HEK293 (cell line): Measurements from ENCODE around the gene C1D.

Source experiments
- CTCF ChIA-PET: fragments of 350-600 bp; formaldehyde crosslinking; extraction: SDS; loops from one replicate; lab custom pipeline; 2021; ENCODE audit warnings: antibody characterized with exemption; lab: Yijun Ruan, JAX
- POLR2A ChIA-PET: fragments of 300-600 bp; formaldehyde crosslinking; extraction: SDS; loops from one replicate; lab custom pipeline; 2020; ENCODE audit warnings: antibody characterized with exemption, inconsistent platforms; lab: Yijun Ruan, JAX
- H3K27ac ChIP-seq: fragments of 200-500 bp; sonication (Bioruptor generic); 2 replicates; pipeline ENCODE4 v1.5.1; 2014; ENCODE audit warnings: low read depth, low read length, control low read depth, inconsistent platforms; ENCODE audit errors: extremely low read depth
- H3K36me3 ChIP-seq, 2 experiments: fragments of 200-500 bp in 1 of 2; sonication (Bioruptor generic) in 1 of 2; 1 replicate in 1 of 2; 2 replicates in 1 of 2; pipeline ENCODE4 v1.5.1; 2014 to 2017; ENCODE audit warnings: inconsistent platforms in 2 of 2, low read length in 2 of 2; ENCODE audit not compliant: control insufficient read depth in 2 of 2, insufficient read depth in 1 of 2
- H3K4me1 ChIP-seq: fragments of 200-500 bp; sonication (Bioruptor generic); 2 replicates; pipeline ENCODE4 v1.5.1; 2014; ENCODE audit warnings: mild to moderate bottlenecking, low read length, inconsistent platforms; ENCODE audit not compliant: control insufficient read depth, insufficient read depth
- H3K4me3 ChIP-seq: 2 replicates; pipeline ENCODE4 v1.5.1; 2011; ENCODE audit warnings: low read depth, mild to moderate bottlenecking, control low read depth, low read length, moderate library complexity
- H3K9me3 ChIP-seq: fragments of 200-500 bp; sonication (Bioruptor generic); 2 replicates; pipeline ENCODE4 v1.5.1; 2014; ENCODE audit warnings: low read depth, low read length, inconsistent platforms; ENCODE audit not compliant: control insufficient read depth, insufficient read depth
- ATF2 ChIP-seq: fragments of 450-650 bp; formaldehyde crosslinking; IDR thresholded peaks from 2 replicates; pipeline ENCODE4 v1.5.1; 2016; ENCODE audit warnings: missing biosample characterization, missing genetic modification characterization, low read depth
- BCL6B ChIP-seq: fragments of 450-650 bp; formaldehyde crosslinking; IDR thresholded peaks from 2 replicates; pipeline ENCODE4 v1.5.1; 2017; ENCODE audit warnings: missing biosample characterization, missing genetic modification characterization
- INSM2 ChIP-seq: fragments of 450-650 bp; formaldehyde crosslinking; IDR thresholded peaks from 2 replicates; pipeline ENCODE4 v1.5.1; 2016; ENCODE audit warnings: missing biosample characterization, missing genetic modification characterization
- KLF9 ChIP-seq: fragments of 450-650 bp; formaldehyde crosslinking; IDR thresholded peaks from 2 replicates; pipeline ENCODE4 v1.5.1; 2016; ENCODE audit warnings: missing biosample characterization, missing genetic modification characterization, low read depth
- OSR2 ChIP-seq: fragments of 450-650 bp; formaldehyde crosslinking; IDR thresholded peaks from 2 replicates; pipeline ENCODE4 v1.5.1; 2016; ENCODE audit warnings: missing biosample characterization, missing genetic modification characterization
- PBX3 ChIP-seq: sonication (generic); formaldehyde crosslinking; IDR thresholded peaks from 2 replicates; pipeline ENCODE4 v1.8.1; 2022; ENCODE audit warnings: mild to moderate bottlenecking, moderate library complexity, missing genetic modification reagents
- ZBTB44 ChIP-seq: fragments of 450-650 bp; IDR thresholded peaks from 2 replicates; pipeline ENCODE4 v1.5.1; 2018; ENCODE audit warnings: missing biosample characterization, mild to moderate bottlenecking, missing genetic modification characterization
- ZFP41 ChIP-seq: fragments of 450-650 bp; formaldehyde crosslinking; IDR thresholded peaks from 2 replicates; pipeline ENCODE4 v1.5.1; 2016; ENCODE audit warnings: missing biosample characterization, missing genetic modification characterization, borderline replicate concordance
- ZNF112 ChIP-seq: fragments of 450-650 bp; formaldehyde crosslinking; IDR thresholded peaks from 2 replicates; pipeline ENCODE4 v1.5.0; 2017; ENCODE audit warnings: missing biosample characterization, missing genetic modification characterization
- ZNF211 ChIP-seq: fragments of 450-650 bp; formaldehyde crosslinking; IDR thresholded peaks from 2 replicates; pipeline ENCODE4 v1.5.1; 2016; ENCODE audit warnings: low read depth, missing biosample characterization, missing genetic modification characterization
- ZNF214 ChIP-seq: fragments of 450-650 bp; formaldehyde crosslinking; IDR thresholded peaks from 2 replicates; pipeline ENCODE4 v1.5.1; 2017; ENCODE audit warnings: missing biosample characterization, mild to moderate bottlenecking, missing genetic modification characterization, borderline replicate concordance
- ZNF362 ChIP-seq: fragments of 450-650 bp; formaldehyde crosslinking; IDR thresholded peaks from 2 replicates; pipeline ENCODE4 v1.5.1; 2016; ENCODE audit warnings: missing biosample characterization, missing genetic modification characterization
- ZNF426 ChIP-seq: fragments of 450-650 bp; formaldehyde crosslinking; IDR thresholded peaks from 2 replicates; pipeline ENCODE4 v1.5.1; 2017; ENCODE audit warnings: missing biosample characterization, missing genetic modification characterization, mild to moderate bottlenecking, inconsistent platforms, moderate library complexity
- ZNF621 ChIP-seq: fragments of 450-650 bp; formaldehyde crosslinking; IDR thresholded peaks from 2 replicates; pipeline ENCODE4 v1.5.1; 2017; ENCODE audit warnings: missing biosample characterization, missing genetic modification characterization
- ZNF654 ChIP-seq: fragments of 450-650 bp; formaldehyde crosslinking; IDR thresholded peaks from 2 replicates; pipeline ENCODE4 v1.5.1; 2016; ENCODE audit warnings: low read depth, missing biosample characterization, missing genetic modification characterization
- ZNF660 ChIP-seq: fragments of 450-650 bp; IDR thresholded peaks from 2 replicates; pipeline ENCODE4 v1.5.1; 2018; ENCODE audit warnings: missing biosample characterization, mild to moderate bottlenecking, missing genetic modification characterization
- ZNF664 ChIP-seq: fragments of 450-650 bp; formaldehyde crosslinking; IDR thresholded peaks from 2 replicates; pipeline ENCODE4 v1.5.1; 2016; ENCODE audit warnings: missing biosample characterization, missing genetic modification characterization
- ZNF670 ChIP-seq: fragments of 450-650 bp; formaldehyde crosslinking; IDR thresholded peaks from 2 replicates; pipeline ENCODE4 v1.5.1; 2016; ENCODE audit warnings: missing biosample characterization, missing genetic modification characterization, low read depth
- ZNF837 ChIP-seq: fragments of 450-650 bp; formaldehyde crosslinking; IDR thresholded peaks from 2 replicates; pipeline ENCODE4 v1.5.1; 2016; ENCODE audit warnings: missing biosample characterization, missing genetic modification characterization

The C1D gene

GRCh38 chr2:68100189-68100588 is 37.4 kb upstream of the C1D start:
- H3K4me1 ChIP-seq, result no peaks in the 10 kb centered on the region
- no peaks in the 10 kb centered on the region for H3K36me3 ChIP-seq
- POLR2A ChIA-PET, result no interaction called here
- H3K9me3 ChIP-seq, result no peaks in the 10 kb centered on the region
- H3K4me3 ChIP-seq, result no peak overlapping the region
- no peak for TF ChIP-seq ZNF670 (tag by site-specific recombination)
- CTCF ChIA-PET, result interaction anchor here (0.7 kb wide), 1 partner anchor 205 kb away, joined by 3 read pairs; no protein-coding TSS in a partner anchor
- no peak overlapping the region for H3K27ac ChIP-seq

- TF ChIP-seq ZNF426 (tag by site-specific recombination) (no peak), ZNF214 (tag by site-specific recombination) (no peak), ZNF654 (tag by site-specific recombination) (no peak), ZNF621 (no peak), ZNF660 (tag by site-specific recombination) (no peak), KLF9 (tag by site-specific recombination) (no peak), ZFP41 (tag by site-specific recombination) (no peak), BCL6B (tag by site-specific recombination) (no peak), PBX3 (no peak), OSR2 (no peak), ZBTB44 (tag by site-specific recombination) (no peak), INSM2 (tag by site-specific recombination) (no peak), ZNF837 (no peak), ZNF362 (tag by site-specific recombination) (no peak), ZNF664 (tag by site-specific recombination) (no peak), ZNF211 (no peak), ATF2 (tag by site-specific recombination) (no peak), ZNF112 (no peak)
- Histone ChIP-seq H3K9me3 (no peaks in the 10 kb centered on the region), H3K4me3 (no peak overlapping the region), H3K27ac (no peak overlapping the region), H3K4me1 (no peaks in the 10 kb centered on the region), H3K36me3 (no peaks in the 10 kb centered on the region)
- POLR2A ChIA-PET, result no interaction called here
- CTCF ChIA-PET, result no interaction called here
Measured at GRCh38 chr2:68099260-68099659, 36.5 kb upstream of the C1D start.
